K562 (cell line): ENCODE results near the gene PIP5KL1. TPM values are rescaled to one million over a fixed set of nuclear protein-coding genes. Genes with fewer than 3 reads are reported as not detected.

ENCODE experiments used
- ATAC-seq: fragments of 200-7000 bp; cut with Tn5 transposase; 3 replicates; pipeline ENCODE4 v1.9.1; 2020; ENCODE audit warnings: moderate library complexity
- BruUV-seq: library from RNA; stranded (reverse); fragments of 400-500 nt; replicated peaks from 2 replicates; lab custom pipeline; 2021; lab: Mats Ljungman, UMichigan
- CTCF ChIA-PET: fragments of 300-600 bp; formaldehyde crosslinking; extraction: SDS; loops from one replicate; lab custom pipeline; 2021; ENCODE audit warnings: low intra/inter-chr PET ratio; lab: Yijun Ruan, JAX
- POLR2A ChIA-PET: fragments of 300-600, 350-650 bp; sonication (Branson Sonifier 250); formaldehyde crosslinking; extraction: SDS; loops from one replicate; lab custom pipeline; 2021; ENCODE audit warnings: antibody characterized with exemption, inconsistent platforms; lab: Yijun Ruan, JAX
- DNase-seq, 4 experiments: peaks; one replicate each; pipeline versions ENCODE4 v3.0.0 to v3.0.0-alpha.2; 2011 to 2018; ENCODE audit warnings: low spot score in 3 of 4, mixed read lengths in 3 of 4; ENCODE audit errors: extremely low read depth in 1 of 4
- FAIRE-seq: peaks from 2 replicates; lab custom pipeline; 2011; peaks lifted over from hg19 to GRCh38; lab: Jason Lieb, UNC
- H2AFZ ChIP-seq: 2 replicates; pipeline ENCODE4 v1.6.0; 2011; ENCODE audit warnings: low read depth, low read length, control low read depth, inconsistent platforms
- H3K27ac ChIP-seq: fragments of 200-600 bp; 3 replicates; pipeline ENCODE4 v1.8.0; 2011; ENCODE audit warnings: low read depth, mild to moderate bottlenecking, control low read depth, inconsistent platforms, low read length, moderate library complexity, mixed read lengths; ENCODE audit errors: extremely low read depth
- H3K27me3 ChIP-seq, 2 experiments: fragments of 300-600 bp in 1 of 2; 2 replicates in 1 of 2; 3 replicates in 1 of 2; pipeline versions ENCODE4 v1.6.0 to v1.8.0; 2011; ENCODE audit warnings: inconsistent platforms in 2 of 2, low read length in 2 of 2, mild to moderate bottlenecking in 1 of 2, mixed read lengths in 1 of 2, moderate library complexity in 1 of 2; ENCODE audit not compliant: control insufficient read depth in 2 of 2, insufficient read depth in 2 of 2
- H3K36me3 ChIP-seq: fragments of 300-600 bp; 3 replicates; pipeline ENCODE4 v1.8.0; 2011; ENCODE audit warnings: mild to moderate bottlenecking, low read length, inconsistent platforms; ENCODE audit not compliant: control insufficient read depth, insufficient read depth
- H3K4me1 ChIP-seq, 2 experiments: fragments of 200-600 bp in 1 of 2; replicated peaks in 1 of 2; 2 replicates in 1 of 2; 3 replicates in 1 of 2; pipeline versions ENCODE4 v1.5.1 to v1.8.0; 2011; ENCODE audit warnings: inconsistent platforms in 2 of 2, low read length in 2 of 2, mild to moderate bottlenecking in 1 of 2, mixed read lengths in 1 of 2, moderate library complexity in 1 of 2; ENCODE audit not compliant: control insufficient read depth in 2 of 2, insufficient read depth in 2 of 2
- H3K4me2 ChIP-seq: 2 replicates; pipeline ENCODE4 v1.6.1; 2011; ENCODE audit warnings: low read length, control low read depth, inconsistent platforms, mixed read lengths; ENCODE audit not compliant: insufficient read depth
- H3K4me3 ChIP-seq: fragments of 200-600 bp; sonication (generic), shearing (Covaris generic); 2 replicates; pipeline ENCODE4 v1.5.1; 2016; ENCODE audit warnings: control low read depth, inconsistent platforms
- H3K79me2 ChIP-seq: fragments of 200-600 bp; 3 replicates; pipeline ENCODE4 v1.8.0; 2011; ENCODE audit warnings: low read length, inconsistent platforms; ENCODE audit not compliant: control insufficient read depth, insufficient read depth
- H3K9ac ChIP-seq, 2 experiments: 2 replicates each; pipeline versions ENCODE4 v1.6.0 to v1.6.1; 2011; ENCODE audit warnings: low read depth in 2 of 2, low read length in 2 of 2, control low read depth in 1 of 2, inconsistent platforms in 1 of 2, mild to moderate bottlenecking in 1 of 2, mixed read lengths in 1 of 2; ENCODE audit not compliant: insufficient read depth in 1 of 2
- H3K9me1 ChIP-seq: one replicate; pipeline ENCODE4 v1.6.0; 2011; ENCODE audit warnings: inconsistent platforms, mild to moderate bottlenecking, low read length, moderate library complexity; ENCODE audit not compliant: control insufficient read depth, insufficient read depth
- H3K9me3 ChIP-seq: replicated peaks from 2 replicates; pipeline ENCODE4 v1.5.1; 2011; ENCODE audit warnings: low read depth, low read length, inconsistent platforms; ENCODE audit not compliant: control insufficient read depth, insufficient read depth
- H4K20me1 ChIP-seq: replicated peaks from 2 replicates; pipeline ENCODE4 v1.6.1; 2011; ENCODE audit warnings: low read length, inconsistent platforms, mixed read lengths; ENCODE audit not compliant: control insufficient read depth, insufficient read depth
- FOXJ3 ChIP-seq: sonication (generic); formaldehyde crosslinking; IDR thresholded peaks from 2 replicates; pipeline ENCODE4 v1.4.0; 2020; ENCODE audit warnings: mild to moderate bottlenecking, missing genetic modification reagents
- GATAD2B ChIP-seq: fragments of 450-650 bp; IDR thresholded peaks from 2 replicates; pipeline ENCODE4 v1.6.1; 2017; ENCODE audit warnings: mild to moderate bottlenecking, borderline replicate concordance
- GTF2A2 ChIP-seq: IDR thresholded peaks from 2 replicates; pipeline ENCODE4 v1.6.1; 2016; ENCODE audit warnings: mild to moderate bottlenecking, missing genetic modification characterization, missing compliant biosample characterization
- MYBL2 ChIP-seq, 2 experiments: fragments of 450-650 bp in 1 of 2; sonication (generic) in 1 of 2; formaldehyde crosslinking in 1 of 2; IDR thresholded peaks; 2 replicates each; pipeline versions ENCODE4 v1.6.1 to v1.8.1; 2017 to 2022; ENCODE audit warnings: borderline replicate concordance in 1 of 2, inconsistent platforms in 1 of 2, low read depth in 1 of 2, mild to moderate bottlenecking in 1 of 2, missing genetic modification reagents in 1 of 2, moderate library complexity in 1 of 2
- NFIC ChIP-seq: fragments of 450-650 bp; IDR thresholded peaks from 2 replicates; pipeline ENCODE4 v1.6.1; 2017; ENCODE audit warnings: mild to moderate bottlenecking, inconsistent platforms
- SPI1 ChIP-seq: IDR thresholded peaks from 2 replicates; pipeline ENCODE4 v1.6.1; 2011; ENCODE audit warnings: low read depth, low read length, control low read depth, borderline replicate concordance
- SREBF1 ChIP-seq: fragments of 150-350 bp; IDR thresholded peaks from 2 replicates; pipeline ENCODE4 v1.6.1; 2014; ENCODE audit warnings: antibody characterized with exemption, low read depth, low read length, borderline replicate concordance
- WGBS: fragments of 100-300 bp; shearing (Covaris generic); methylation state at CpG from one replicate; pipeline ENCODE4 v1.1.6; 2016; ENCODE audit warnings: low coverage, mixed read lengths; ENCODE audit not compliant: insufficient coverage; ENCODE audit errors: missing lambda C conversion rate; 5-methylcytosine and 5-hydroxymethylcytosine counted together
- in situ Hi-C: fragments of 300-500 bp; cut with MboI; formaldehyde crosslinking; loops from 4 replicates; pipeline ENCODE4 v1.15.0; 2018; ENCODE audit warnings: inconsistent platforms, mixed read lengths
- intact Hi-C: fragments of 100-400 bp; cut with micrococcal nuclease; formaldehyde crosslinking; loops from 2 replicates; pipeline ENCODE4 v1.14.2; 2022
- polyA plus RNA-seq, 8 experiments: library from polyadenylated mRNA; depleted of rRNA in 4 of 8; stranded (reverse) in 5 of 8; unstranded in 3 of 8; fragments of >200 nt; fragmentation: Nextera tagmentation in 2 of 8; fragmentation: Illumina TruSeq in 1 of 8; extraction: Ambion mirVana in 2 of 8; extraction: Trizol in 1 of 8; gene quantifications; 2 replicates each; pipeline versions ENCODE4 v1.2.1 to v1.2.3, GENCODE V29; 2011 to 2014; ENCODE audit warnings: inconsistent platforms in 1 of 8, missing spikeins in 1 of 8
- total RNA-seq, 7 experiments: library from RNA; depleted of rRNA in 6 of 7; stranded (reverse); fragments of >200 nt in 6 of 7; fragmentation: Illumina TruSeq in 2 of 7; extraction: Trizol in 2 of 7; gene quantifications; 2 replicates each; pipeline versions ENCODE4 v1.2.1 to v1.2.3, GENCODE V29; 2011 to 2021; ENCODE audit warnings: low replicate concordance in 1 of 7

PIP5KL1 gene
- total and polyA plus RNA-seq, 9 of the 15 experiments (the other 6 are each of a cell fraction or from before 2014, with no cell fraction given), result 0.18 to 4.8 (median 1.2) TPM

DNA sequence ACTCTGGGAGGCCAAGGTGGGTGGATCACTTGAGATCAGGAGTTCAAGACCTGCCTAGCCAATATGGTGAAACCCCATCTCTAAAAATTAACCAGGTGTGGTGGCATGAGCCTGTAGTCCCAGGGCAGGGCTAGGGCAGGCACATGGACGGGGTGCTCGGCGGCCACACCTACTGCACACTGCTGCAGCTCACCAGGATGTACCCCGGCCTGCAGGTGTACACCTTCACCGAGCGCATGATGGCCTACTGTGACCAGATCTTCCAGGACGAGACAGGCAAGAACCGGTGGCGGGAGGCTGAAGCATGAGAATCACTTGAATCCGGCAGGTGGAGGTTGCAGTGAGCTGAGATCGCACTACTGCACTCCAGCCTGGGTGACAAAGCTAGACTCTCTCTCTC is 16.9 kb downstream of the PIP5KL1 start:
- in situ Hi-C loops (loop anchor here (5.0 to 25.0 kb wide), 2 partner anchors 36 to 976 kb away; partner anchors contain the start of gene AK1), intact Hi-C loops (loop anchor here (10.0 kb wide), 1 partner anchor 409 kb away; no protein-coding TSS in a partner anchor)
- no peaks in the 10 kb centered on the region for H4K20me1 ChIP-seq
- FAIRE-seq (no peak), ATAC-seq (no peak), DNase-seq (no peak)
- peaks cover 17% of the 10 kb centered on the region for H3K79me2 ChIP-seq
- H3K9ac ChIP-seq, result no peak overlapping the region
- no peak overlapping the region for H3K4me3 ChIP-seq
- H3K9me3 ChIP-seq, result no peaks in the 10 kb centered on the region
- CTCF ChIA-PET, result no interaction called here
- BruUV-seq, result no TSS peak
- TF ChIP-seq GTF2A2 (no peak), FOXJ3 (CRISPR knock-in tag) (no peak), SREBF1 (no peak), MYBL2 (IDR thresholded peaks at IDR 0.05; ENCODE audit: low read depth) (no peak), MYBL2 (CRISPR knock-in tag; IDR thresholded peaks at IDR 0.05; ENCODE audit: borderline replicate concordance) (no peak)
- POLR2A ChIA-PET, result interaction anchor here (1.0 kb wide), 1 partner anchor 179 kb away, joined by 5 read pairs; no protein-coding TSS in a partner anchor
- H3K4me2 ChIP-seq, result no peak overlapping the region
- no peaks in the 10 kb centered on the region for H3K9me1 ChIP-seq
- H3K4me1 ChIP-seq, result peaks cover 38 to 68% of the 10 kb centered on the region in 2 experiments
- H3K27ac ChIP-seq, result no peak overlapping the region
- H3K36me3 ChIP-seq, result peaks cover 49% of the 10 kb centered on the region; the same call in 2 of the 3 replicates
- WGBS, result 93% methylated on average over 10 of the region's 11 CpGs
- H3K27me3 ChIP-seq, result no peaks in the 10 kb centered on the region
- H2AFZ ChIP-seq, result no peak overlapping the region

DNA sequence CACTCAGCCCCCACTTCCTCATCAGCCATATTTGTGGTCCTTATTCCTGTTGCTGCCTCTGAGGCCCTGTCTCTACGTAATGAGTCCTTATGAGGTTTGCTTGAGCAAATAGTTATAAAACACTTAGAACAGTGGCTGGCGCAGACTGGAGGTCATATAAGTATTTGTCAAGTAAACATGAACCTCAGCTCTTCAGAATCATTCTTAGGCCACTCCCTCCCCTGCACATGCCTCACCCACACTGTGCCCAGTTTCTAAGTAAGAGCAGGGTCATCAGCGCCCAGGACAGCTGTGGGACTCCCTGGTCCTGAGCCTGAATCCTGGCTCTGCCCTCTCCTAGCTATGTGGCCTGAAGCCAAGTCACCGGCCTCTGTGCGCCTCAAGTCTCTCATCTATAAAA is 17.7 kb downstream of the PIP5KL1 start:
- H3K36me3 ChIP-seq, result peaks cover 56% of the 10 kb centered on the region; the same call in 2 of the 3 replicates
- no peak for ATAC-seq
- H3K4me1 ChIP-seq, result peaks cover 31 to 60% of the 10 kb centered on the region in 2 experiments
- BruUV-seq, result no TSS peak
- no peak for DNase-seq
- WGBS, result 88% methylated on average over 5 of the region's 5 CpGs
- H3K27me3 ChIP-seq, result no peaks in the 10 kb centered on the region
- no peak overlapping the region for H3K9ac ChIP-seq
- in situ Hi-C loops, result loop anchor here (5.0 to 25.0 kb wide), 2 partner anchors 36 to 976 kb away; partner anchors contain the start of gene AK1
- no peak overlapping the region for H3K4me2 ChIP-seq
- intact Hi-C loops, result loop anchor here (10.0 kb wide), 1 partner anchor 408 kb away; no protein-coding TSS in a partner anchor
- peaks cover 17% of the 10 kb centered on the region for H3K79me2 ChIP-seq
- H3K9me3 ChIP-seq, result no peaks in the 10 kb centered on the region
- no peak overlapping the region for H2AFZ ChIP-seq
- no peak for FAIRE-seq
- H4K20me1 ChIP-seq, result no peaks in the 10 kb centered on the region
- H3K4me3 ChIP-seq, result no peak overlapping the region
- no peaks in the 10 kb centered on the region for H3K9me1 ChIP-seq
- POLR2A ChIA-PET, result interaction anchor here (0.5 to 1.5 kb wide), 4 partner anchors 9 to 180 kb away, joined by 3 to 5 read pairs (median 4); no protein-coding TSS in a partner anchor
- CTCF ChIA-PET, result no interaction called here
- TF ChIP-seq GATAD2B (no peak), SPI1 (0 out of 2 replicates have a peak, but pooled peaks have one; percentile 16), NFIC (peak; percentile 22; the same call in 1 of the 2 replicates)
- H3K27ac ChIP-seq, result no peak overlapping the region
